ENCODE data around the gene RRBP1.

RRBP1 gene

DNA sequence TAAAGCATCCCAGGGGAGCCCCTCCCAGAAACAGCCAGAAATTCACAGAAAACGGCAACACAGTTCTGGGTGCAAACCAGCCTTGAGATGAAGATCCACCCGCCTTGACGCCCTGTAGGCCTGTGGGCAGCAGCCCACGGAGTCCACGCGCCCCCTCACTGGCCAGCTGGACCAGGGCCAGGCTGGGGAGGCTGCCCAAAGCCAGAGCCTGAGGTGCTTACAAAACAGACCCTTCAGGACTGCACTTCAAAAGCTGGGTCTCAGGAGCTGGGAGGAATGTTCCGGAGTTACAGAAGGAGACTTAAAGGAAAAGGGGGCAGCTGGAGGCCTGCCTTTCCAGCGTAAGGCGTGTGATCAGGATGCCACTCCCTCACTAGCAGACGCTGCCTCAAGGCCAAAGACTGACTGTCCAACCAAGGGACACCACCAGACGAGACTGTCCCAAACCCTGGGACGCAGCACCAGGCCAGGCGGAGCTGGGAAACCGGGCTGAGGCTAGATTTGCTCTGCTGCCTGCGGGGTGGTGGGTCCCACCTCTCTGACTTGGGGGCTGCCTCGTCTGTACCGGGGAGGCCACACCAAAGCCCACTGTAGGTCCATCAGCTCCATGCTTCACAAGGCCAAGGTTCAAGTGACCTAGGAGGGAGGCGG, 48.1 kb downstream of the RRBP1 start:
- no peak for DNase-seq (ENCODE audit: low read depth)

DNA sequence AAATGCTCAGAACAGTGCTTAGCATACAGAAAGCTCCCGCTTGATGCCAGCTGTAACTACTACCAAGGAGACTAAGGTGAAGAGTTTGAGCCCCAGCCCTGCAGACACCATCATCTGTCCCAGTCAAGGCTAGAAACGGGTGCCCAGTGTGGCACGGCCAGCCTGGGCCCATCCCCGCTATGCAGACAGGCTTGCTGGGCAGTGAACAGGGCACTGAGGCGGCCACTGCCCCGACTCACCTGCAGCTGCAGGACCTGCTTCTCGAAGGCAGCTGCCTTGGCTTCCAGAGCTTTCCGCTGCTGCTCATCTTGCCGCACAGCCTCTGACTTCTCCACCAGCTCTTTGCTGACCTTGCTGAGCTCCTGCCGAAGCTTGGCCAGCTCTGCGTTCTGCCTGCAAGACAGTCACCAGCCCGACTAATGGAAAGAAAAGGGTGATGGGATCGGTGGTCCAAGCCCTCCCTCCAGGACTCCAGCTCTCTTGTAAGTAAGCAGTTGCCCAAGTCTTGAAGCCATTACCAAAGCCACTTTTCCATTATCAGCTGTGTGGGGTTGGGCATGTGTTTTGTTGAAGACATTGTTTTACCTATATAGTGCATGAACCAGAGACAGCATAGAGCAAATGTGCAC, 48.7 kb downstream of the RRBP1 start:
- no peak for DNase-seq (ENCODE audit: low read depth)

DNA sequence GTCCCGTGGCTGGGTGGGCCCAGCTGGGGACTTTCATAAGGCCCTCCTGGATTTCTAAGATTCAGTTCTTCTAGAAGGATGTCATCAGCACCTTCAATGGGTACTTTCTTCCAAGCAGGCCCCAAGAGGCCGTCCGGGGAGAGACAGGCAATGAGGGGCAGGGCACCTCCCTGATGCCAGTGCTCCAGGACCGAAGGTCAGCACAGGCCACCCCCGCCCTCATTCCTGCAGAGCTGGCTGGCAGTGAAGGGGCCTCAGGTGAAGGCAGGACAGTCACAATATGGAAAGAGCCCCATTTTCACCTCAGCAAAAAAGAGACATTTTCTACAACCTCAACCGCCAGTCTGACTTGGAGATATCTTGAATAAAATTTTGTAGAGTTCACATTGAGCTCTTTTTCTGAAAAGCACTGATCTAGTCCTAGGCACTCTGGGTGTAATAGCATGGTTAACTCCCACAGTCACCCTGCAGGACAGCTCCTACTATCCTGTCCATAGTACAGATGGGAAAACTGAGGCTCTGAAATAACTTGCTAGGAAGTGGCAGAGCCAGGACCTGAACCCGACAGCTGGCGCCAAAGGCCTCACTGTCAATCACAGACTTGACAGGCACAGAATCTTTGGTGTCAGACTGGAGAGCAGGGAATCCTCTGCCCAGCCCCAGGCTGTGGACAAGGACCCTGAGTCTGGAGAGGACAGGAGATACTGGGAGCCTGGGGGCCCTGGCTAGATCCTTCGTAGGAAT, 50.3 kb downstream of the RRBP1 start:
- DNase-seq (ENCODE audit: low read depth), result no peak

DNA sequence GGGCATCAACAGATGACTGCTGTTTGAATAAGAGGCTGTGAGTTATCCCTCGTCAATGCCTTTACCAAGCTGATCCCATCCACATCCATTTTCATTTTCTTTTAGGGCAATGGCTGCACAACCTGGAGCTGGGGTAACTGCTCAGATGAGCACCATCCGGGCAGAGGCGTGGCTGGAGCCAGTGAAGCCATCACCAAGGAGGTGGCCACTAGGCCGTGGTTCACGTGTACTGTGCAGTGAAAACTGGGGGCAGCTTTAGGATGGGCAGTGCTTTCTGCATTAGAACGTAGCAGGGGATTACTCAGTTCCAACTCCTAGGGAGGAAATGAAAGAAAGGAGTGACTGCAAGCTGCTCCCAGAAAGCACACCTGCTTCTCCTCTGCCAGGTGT, 51.2 kb downstream of the RRBP1 start:
- no peak for DNase-seq (ENCODE audit: low read depth)

DNA sequence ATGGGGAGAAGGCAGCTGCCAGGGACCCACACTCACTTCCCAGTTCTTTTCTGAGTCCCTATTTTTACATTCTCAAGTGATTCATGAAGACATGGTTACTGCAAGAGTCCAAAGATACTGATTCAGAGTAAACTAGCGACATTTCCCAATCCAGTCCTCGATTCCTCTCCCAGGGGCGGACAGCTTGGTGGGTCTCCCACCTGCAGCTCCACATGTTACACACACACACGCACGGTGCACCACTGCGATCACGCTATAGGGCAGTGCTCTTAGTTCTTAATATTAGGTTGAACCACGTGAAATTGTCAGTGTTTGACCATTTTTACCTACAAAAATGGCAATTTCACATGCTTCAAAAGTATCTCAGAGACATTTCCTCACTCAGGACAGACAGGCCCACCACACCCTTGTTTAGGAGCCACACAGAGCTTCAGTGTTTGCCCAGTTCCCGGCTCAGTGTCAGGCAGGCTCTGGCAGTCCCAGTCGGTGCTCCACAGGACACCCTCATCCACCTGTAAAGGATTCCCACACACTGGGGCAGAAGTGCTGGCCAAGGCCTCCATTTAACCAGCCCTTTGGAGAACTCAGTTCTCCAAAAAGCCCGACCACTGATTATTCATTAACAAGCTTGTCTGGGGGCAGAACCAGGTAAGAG, 51.8 kb downstream of the RRBP1 start:
- DNase-seq (ENCODE audit: low read depth), result no peak

DNA sequence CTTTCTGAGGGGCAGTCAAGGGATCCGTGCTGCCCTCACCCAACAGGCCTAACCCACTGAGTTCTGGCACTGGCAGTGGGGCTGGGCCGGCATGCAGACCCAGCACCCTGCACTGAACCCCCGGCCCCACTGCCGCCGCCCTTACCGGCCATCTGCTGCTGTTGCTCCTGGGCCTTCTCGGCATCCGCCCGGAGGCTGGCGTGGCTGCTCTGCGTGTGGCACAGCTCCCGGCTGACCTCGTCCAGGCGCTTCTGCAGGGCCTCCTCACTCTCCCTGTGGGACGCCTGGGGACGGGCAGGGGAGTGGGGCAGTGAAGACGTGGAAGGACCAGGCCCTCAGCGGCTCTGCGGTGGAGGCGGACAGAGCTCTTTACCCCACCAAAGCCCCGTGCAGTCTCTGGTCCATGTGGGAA, 52.4 kb downstream of the RRBP1 start:
- no peak for DNase-seq (ENCODE audit: low read depth)

DNA sequence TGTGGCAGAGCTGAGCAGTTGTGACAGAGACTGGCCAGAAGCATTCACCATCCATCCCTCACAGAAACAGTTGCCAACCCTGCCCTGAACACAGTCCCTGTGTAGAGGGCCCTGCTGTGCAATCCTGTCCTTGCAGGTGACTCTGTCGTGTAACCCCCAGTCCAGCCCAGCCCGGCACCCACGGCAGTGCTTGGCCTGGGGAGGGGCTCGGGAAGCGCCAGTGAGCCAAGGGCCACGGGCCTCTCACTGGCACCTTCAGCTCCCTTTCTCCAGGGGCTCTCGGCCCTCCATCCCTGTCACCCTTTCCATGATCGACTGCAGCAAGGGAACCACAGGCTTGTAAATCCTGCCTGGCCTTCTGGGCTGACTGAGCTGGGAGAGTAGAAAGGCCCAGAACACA, 53.0 kb downstream of the RRBP1 start:
- no peak for DNase-seq (ENCODE audit: low read depth)

DNA sequence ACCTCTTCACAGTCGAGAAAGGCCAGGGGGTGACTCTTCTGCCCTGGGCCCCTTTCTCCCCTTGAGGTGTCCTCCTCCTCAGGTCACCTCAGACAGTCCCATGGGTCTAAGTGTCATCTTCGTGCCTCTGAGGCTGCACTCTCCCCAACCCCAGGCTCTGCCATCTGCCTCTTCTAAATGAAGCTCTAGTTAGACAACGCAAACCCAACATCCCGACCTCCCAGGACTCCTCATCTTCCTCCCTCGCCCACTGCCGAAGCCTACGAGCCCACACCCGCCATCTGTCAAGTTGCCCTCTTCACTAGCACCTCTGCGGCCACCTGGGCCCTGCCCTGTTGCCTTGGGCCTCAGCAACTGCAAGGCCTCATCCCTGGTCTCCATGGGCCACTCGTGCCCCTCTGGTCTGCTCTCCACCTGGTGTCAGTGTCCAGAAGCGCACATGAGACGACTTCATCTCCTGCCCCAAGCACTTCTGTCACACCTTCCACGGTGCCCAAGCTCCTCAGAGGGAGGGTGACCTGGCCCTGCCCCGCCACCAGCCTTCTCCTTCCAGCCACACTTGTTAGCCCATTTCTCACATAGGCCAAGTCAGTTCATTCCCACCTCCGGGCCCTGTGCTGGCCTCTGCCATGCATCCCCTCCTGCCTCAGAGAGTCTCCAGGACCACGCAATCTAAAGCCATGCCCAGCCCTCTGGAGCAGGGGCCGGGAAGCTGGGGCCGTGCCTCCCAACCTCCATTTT, 53.8 kb downstream of the RRBP1 start:
- no peak for DNase-seq (ENCODE audit: low read depth)

DNA sequence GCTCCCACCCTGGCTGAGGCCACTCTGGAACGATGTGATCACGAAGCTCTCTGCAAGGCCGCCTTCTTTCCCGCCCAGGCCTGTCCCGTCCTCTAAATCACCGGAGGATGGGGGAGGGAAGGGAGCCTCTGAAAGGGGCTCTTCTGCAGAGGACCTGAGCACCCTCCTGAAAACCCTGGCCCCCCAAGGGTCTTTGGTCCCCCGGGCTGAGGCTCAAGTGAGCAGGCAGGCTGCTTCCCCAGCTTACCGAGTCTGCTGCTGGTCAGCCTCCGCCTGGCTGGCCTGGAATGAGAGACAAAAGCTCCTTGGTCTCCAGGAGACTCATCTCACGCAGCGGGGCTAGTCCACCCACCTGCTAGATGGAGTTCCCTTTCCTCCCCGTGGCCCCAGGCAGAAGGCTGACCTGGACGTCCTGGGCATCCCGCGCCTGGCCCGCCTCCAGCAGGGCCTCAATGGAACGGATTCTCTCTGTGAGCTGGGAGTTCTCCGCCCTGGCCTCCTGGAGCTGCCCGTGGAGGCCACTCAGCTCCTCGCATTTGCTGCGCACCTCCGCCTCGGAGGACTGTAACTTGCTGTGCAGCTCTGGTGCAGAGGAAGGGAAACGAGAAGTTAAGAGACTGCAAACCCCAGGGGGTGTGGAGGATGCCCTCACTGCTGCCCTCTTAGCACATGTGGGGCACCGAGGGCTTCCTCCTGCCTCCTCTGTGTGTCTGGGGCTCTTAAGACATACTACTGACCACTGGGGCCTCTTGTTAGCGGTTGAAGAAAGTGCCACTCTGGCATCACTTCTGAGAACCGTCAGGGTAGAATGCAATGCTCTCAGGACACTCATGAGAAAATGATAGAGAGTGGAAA, 54.7 kb downstream of the RRBP1 start:
- DNase-seq (ENCODE audit: low read depth), result no peak

DNA sequence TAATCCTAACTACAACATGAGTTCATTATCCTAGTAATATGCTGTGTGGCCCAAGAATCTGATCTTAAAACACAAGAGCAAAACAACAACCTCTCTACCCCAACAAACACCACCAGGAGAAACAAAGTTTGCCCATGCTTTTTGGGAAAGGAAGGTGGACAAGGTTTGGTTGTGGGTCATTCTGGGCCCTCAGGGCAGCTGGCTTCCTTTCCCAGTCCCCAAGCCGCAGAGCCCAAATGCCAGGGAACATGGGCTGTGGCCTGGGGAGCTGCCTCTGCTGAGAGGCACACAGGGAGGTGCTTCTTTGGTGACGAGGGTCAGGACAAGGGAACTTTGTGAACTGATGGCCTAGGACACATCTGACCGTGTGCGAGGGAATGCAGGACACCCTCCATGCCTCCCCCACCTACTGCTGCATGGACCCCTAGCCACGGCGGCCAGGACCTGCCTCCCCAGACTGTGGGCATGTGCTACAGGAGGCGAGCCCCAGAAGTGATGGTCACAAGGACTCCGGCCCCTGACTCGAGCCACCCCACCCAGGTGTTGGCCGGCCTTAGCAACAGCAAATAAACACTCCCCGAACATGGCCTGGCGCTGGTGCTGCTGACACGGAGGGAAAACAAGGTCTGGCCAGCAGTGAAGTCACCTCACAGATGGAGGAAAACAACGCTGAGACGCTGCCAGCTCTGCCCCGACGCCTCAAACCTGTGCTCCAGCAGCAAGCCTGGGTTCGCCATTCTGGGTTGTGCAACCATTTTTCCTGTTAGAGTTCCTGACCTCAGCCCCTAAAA, 55.6 kb downstream of the RRBP1 start:
- no peak for DNase-seq (ENCODE audit: low read depth)

DNA sequence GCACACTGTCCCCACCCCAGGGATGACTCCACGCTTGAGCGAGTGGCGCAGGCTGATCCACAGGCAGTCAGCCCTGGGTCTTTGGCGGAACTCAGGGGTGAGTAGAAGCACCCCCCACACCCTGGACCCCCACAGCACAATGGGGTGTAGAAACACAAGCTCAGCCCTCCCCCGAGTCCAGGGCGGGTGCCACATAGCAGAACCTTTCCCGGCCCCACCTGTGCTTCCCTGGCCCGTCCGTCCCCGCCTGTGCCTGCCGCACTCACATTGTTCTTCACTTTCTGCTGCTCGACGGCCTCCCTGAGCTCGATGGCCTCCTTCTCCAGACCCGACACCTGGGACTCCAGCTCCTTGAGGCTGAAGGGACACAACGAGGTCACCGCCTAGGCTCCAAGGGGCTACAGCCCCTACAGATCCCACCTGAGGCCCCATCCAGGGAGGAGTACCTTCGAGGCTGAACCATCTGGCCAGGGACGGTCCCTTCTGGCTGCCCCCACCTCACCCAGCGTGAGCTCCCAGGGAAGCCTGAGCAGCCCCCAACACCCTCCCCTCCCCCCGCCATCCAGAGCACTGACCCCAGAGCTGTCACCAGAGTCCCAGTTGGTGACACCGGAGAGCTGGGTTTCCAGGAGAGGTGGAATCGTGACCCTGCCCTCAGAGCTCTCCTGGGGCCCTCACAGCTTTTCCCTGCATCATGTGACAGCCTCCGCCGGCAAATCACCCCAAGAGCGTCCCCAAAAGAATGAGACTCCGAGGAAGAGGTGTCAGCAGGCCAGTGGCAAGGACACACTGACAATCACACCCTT, 56.6 kb downstream of the RRBP1 start:
- DNase-seq (ENCODE audit: low read depth), result no peak

DNA sequence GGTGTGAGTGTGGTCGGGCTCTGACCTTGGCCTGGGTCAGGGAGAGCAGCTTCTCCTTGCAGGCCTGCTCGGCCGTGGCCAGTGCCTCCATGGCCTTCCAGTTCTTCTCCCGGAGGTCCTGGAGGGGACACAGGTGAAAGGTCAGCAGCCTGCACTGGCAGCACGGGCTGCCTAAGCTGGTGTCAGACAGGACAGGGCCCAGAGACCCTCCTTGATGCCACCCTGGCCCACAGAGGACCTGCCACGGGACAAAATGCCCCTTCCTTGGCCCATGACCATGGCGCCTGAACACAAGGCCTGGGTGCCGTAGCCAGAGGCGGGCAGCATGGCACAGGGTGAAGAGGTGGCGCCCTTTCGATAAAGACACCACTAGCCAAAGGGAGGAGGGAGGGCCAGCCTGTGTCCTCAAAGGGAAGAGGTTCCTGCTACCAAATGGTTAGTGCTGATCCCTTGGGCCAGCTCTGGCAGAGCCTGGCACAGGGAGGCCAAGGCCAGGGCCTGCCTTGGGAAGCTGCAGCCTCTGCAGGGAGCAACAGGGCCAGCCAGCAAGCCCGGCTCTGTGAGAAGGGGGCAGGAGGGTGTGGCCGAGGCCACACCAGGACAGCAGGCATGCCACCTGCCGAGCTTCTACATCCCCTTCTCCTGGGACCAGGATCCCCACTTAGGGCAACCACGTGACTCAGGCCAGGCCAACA, 57.3 kb downstream of the RRBP1 start:
- DNase-seq (ENCODE audit: low read depth), result no peak

DNA sequence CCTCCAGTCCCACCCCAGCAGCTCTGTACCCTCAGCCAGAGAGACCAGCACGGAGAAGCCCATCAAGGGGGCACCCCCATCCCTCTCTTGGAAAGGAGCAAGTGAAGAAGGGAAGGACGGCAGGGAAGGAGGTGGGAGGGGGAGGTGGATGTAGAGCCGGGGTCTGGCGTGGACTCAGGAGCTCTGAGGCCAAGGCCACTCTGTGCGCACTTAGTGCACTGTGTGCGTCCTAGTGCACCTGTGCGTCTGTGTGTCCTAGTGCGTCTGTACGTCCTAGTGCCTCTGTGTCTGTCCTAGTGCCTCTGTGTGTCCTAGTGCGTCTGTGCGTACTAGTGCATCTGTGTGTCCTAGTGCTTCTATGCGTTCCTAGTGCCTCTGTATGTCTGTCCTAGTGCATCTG, 58.0 kb downstream of the RRBP1 start:
- DNase-seq (ENCODE audit: low read depth), result no peak

DNA sequence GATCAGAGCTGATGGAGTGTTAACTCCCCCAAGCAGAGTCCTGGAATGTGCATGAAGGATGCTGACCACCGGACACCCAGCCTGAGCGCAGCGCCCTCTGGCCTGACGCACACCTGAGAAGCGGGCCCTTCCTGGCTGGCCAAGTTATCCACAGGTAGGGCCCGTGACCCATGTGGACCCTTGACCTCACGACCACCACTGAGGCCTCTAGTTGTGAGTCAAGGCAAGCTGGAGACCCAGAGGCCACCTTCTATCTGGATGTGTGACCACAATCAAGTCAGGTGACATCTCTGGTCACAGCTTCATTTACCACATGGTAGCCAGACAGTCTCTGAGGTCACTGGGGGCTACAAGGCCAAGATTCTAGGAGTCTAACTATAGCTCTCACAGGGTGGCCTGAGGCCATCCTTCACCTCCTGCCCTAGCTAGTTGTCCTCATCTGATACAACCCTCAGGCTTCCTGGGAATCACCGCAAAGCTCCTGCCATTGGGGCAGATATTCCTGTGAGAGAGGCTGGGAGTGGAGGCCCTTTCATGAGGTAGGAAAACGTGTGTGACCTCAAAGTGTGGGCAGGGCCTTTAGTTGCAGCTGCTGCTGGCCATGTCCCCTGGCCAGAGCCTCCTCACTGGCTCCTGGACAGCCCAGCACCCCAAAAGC, 59.1 kb downstream of the RRBP1 start:
- no peak for DNase-seq (ENCODE audit: low read depth)

DNA sequence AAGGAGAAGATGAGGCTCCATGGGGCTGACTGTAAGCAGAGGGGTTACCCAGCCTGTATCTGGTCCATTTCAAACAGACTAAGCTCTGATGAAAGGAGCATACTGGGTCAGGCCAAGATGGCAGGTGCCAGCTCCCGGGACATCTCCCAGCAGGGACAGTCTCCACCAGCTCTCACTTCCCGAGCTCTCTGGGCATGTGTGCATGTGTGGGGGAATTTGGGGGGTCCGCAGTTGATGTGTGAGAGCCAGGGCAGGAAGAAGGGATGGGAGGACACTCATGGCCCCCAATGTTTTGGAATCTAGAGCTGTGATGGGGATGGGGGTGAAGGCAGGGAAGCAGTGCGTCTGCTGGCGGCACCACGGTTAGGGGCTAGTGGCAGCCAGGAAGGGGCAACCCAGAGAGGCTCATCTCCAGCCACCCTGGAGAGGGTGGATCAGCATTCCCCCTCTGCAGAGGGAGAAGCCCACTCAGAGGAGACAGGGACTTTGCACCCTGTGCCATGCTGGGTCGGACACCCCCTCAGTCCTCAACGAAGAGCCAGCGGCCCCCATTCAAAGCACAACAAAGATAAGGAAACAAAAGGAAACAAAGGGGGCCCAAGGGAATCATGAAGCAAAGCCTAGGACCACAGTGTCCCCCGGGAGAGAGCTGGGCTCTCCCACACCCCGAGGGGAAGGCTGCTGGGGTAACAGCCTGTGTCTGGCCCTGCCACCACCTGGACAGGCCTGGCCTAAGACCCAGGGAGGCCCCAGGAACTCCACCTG, 59.8 kb downstream of the RRBP1 start:
- no peak for DNase-seq (ENCODE audit: low read depth)

DNA sequence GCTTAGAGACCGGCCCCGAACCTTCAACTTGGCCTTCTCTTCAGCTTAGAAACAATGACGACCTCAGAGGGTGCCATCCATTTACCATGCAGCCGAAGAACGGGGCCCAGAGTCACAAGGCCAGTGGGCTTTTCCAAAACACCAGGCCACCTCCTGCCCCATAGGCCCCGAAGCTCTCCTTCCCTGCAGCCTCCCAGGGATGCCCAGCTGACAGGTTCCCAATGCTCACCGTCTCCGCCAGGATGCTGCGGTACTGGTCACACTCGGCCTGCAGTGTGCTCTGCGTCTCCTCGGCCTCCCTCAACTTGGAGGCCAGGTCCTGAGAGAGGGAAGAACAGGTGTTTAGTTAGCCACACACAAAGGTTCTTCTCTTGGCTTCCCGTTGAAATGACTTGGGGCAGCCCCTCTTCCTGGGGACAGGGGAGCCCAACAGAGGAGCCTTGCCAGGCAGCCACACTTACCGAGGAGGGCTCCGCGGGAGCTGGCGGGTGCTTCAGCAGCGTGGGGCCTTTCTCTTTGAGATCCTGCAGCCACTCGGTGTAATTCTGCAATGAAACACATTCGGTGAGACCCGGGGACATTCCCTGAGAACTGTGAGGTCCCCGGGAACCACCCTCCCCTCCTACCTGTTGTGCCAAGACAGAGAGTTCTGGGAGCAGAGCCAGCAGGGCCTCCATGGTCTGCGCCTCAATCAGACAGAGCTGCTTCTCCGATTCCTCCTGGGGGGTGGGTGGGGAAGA, 60.6 kb downstream of the RRBP1 start:
- no peak for DNase-seq (ENCODE audit: low read depth)
